Upper lobe of left lung (tissue), 6 donors: ENCODE data around the gene C13orf46. TPM values are rescaled to one million over a fixed set of nuclear protein-coding genes. Genes with fewer than 3 reads are reported as not detected.

Experiments
- ATAC-seq, 2 donors: fragments of 200-7000 bp; cut with Tn5 transposase; one replicate each; pipeline ENCODE4 v1.9.1; 2022; ENCODE audit warnings: mild to moderate bottlenecking in 2 of 2, moderate library complexity in 2 of 2; ENCODE audit not compliant: low FRiP score in 2 of 2
- DNase-seq, 2 donors: peaks; one replicate each; pipeline ENCODE4 v3.0.0-alpha.2; 2019 to 2020
- H3K27ac ChIP-seq, 4 donors: fragments of 200-600 bp; sonication (generic); one replicate each; pipeline ENCODE4 v1.5.1; 2016 to 2019
- H3K27me3 ChIP-seq, 4 donors: fragments of 200-600 bp; sonication (generic); one replicate each; pipeline ENCODE4 v1.5.1; 2017 to 2019
- H3K36me3 ChIP-seq, 4 donors: fragments of 200-600 bp; sonication (generic); one replicate each; pipeline ENCODE4 v1.5.1; 2016 to 2019
- H3K4me1 ChIP-seq, 4 donors: fragments of 200-600 bp; sonication (generic); one replicate each; pipeline ENCODE4 v1.5.1; 2018 to 2019
- H3K4me3 ChIP-seq, 4 donors: fragments of 200-600 bp; sonication (generic); one replicate each; pipeline ENCODE4 v1.5.1; 2017 to 2019; ENCODE audit warnings: mild to moderate bottlenecking in 2 of 4, moderate library complexity in 1 of 4
- H3K9me3 ChIP-seq, 4 donors: fragments of 200-600 bp; sonication (generic); one replicate each; pipeline ENCODE4 v1.5.1; 2018 to 2019
- CTCF ChIP-seq, 6 experiments: fragments of 450-650 bp in 4 of 6; fragments of 200-600 bp in 2 of 6; sonication (generic) in 2 of 6; IDR thresholded peaks; one replicate each; pipeline ENCODE4 v1.5.1; 2016 to 2019; ENCODE audit warnings: antibody characterized with exemption in 6 of 6
- EP300 ChIP-seq, 4 donors: sonication (generic); formaldehyde crosslinking; IDR thresholded peaks; one replicate each; pipeline ENCODE4 v1.5.1; 2017; ENCODE audit warnings: antibody characterized with exemption in 4 of 4, control low read depth in 2 of 4
- POLR2A ChIP-seq, 4 donors: fragments of 450-650 bp; IDR thresholded peaks; one replicate each; pipeline ENCODE4 v1.5.1; 2016 to 2017; ENCODE audit warnings: antibody characterized with exemption in 4 of 4, mild to moderate bottlenecking in 2 of 4
- POLR2AphosphoS5 ChIP-seq, 2 donors: sonication (generic); formaldehyde crosslinking; IDR thresholded peaks; one replicate each; pipeline ENCODE4 v1.5.1; 2017; ENCODE audit warnings: antibody characterized with exemption in 2 of 2
- WGBS, 2 donors: methylation state at CpG; one replicate each; pipeline ENCODE4 v1.1.5; 2017 to 2018; 5-methylcytosine and 5-hydroxymethylcytosine counted together
- total RNA-seq, 6 donors: library from RNA; depleted of rRNA in 4 of 6; stranded (reverse); fragments of >200 nt in 4 of 6; gene quantifications; one replicate each; pipeline versions ENCODE4 v1.1.0 to v1.2.1, GENCODE V29; 2016 to 2021
- donor health status: DM: no; HTN: no; CAD: no; lungs with moderate emphysema.
- donor health status: DM: no; HTN: yes; CAD: no; lungs with severe emphysema.

C13orf46 gene
- total RNA-seq, 6 donors from 2014 or later: 5.5 to 44.0 (median 14.7) TPM

GRCh38 chr13:113926301-113926761 is 47.5 kb downstream of the C13orf46 start:
- no peaks in the 10 kb centered on the region for H3K27me3 ChIP-seq
- TF ChIP-seq CTCF (IDR thresholded peaks at IDR 0.05) (no peak), POLR2A (IDR thresholded peaks at IDR 0.05) (no peak), POLR2AphosphoS5 (IDR thresholded peaks at IDR 0.05) (no peak), EP300 (IDR thresholded peaks at IDR 0.05) (no peak)
- no peaks in the 10 kb centered on the region for H3K36me3 ChIP-seq
- H3K27ac ChIP-seq: no peak overlapping the region
- DNase-seq (peak in 1 of 2 donors; percentile 8), ATAC-seq (peak in 1 of 2 donors; percentile 69)
- peaks cover 7 to 11% (median 10%) of the 10 kb centered on the region in 4 donors for H3K4me1 ChIP-seq
- H3K9me3 ChIP-seq: peaks cover 0 to 11% (median 5%) of the 10 kb centered on the region in 4 donors
- H3K4me3 ChIP-seq: no peak overlapping the region
- 89 to 93% methylated on average over 16 of the region's 16 CpGs for WGBS, 2 donors

GRCh38 chr13:113924184-113924901 is 49.5 kb downstream of the C13orf46 start:
- Histone ChIP-seq H3K27ac (no peak overlapping the region), H3K9me3 (peaks cover 0 to 11% (median 5%) of the 10 kb centered on the region in 4 donors), H3K4me1 (peaks cover 7 to 11% (median 10%) of the 10 kb centered on the region in 4 donors), H3K4me3 (no peak overlapping the region), H3K27me3 (no peaks in the 10 kb centered on the region), H3K36me3 (no peaks in the 10 kb centered on the region)
- 86 to 90% methylated on average over 7 of the region's 7 CpGs for WGBS, 2 donors
- ATAC-seq (no peak), DNase-seq (no peak)
- TF ChIP-seq CTCF (IDR thresholded peaks at IDR 0.05) (no peak), POLR2AphosphoS5 (IDR thresholded peaks at IDR 0.05) (no peak), EP300 (IDR thresholded peaks at IDR 0.05) (no peak)

GRCh38 chr13:113923376-113924063 is 50.4 kb downstream of the C13orf46 start:
- DNase-seq: peak in 1 of 2 donors; percentile 3
- H3K9me3 ChIP-seq: peaks cover 0 to 11% (median 5%) of the 10 kb centered on the region in 4 donors
- H3K4me3 ChIP-seq: no peak overlapping the region
- no peaks in the 10 kb centered on the region for H3K27me3 ChIP-seq
- H3K27ac ChIP-seq: no peak overlapping the region
- peaks cover 6 to 11% (median 8%) of the 10 kb centered on the region in 4 donors for H3K4me1 ChIP-seq
- TF ChIP-seq POLR2A (IDR thresholded peaks at IDR 0.05) (no peak), EP300 (IDR thresholded peaks at IDR 0.05) (no peak), CTCF (IDR thresholded peaks at IDR 0.05) (no peak), POLR2AphosphoS5 (IDR thresholded peaks at IDR 0.05) (no peak)
- H3K36me3 ChIP-seq: no peaks in the 10 kb centered on the region
- 72 to 80% methylated on average over 7 to 8 of the region's 8 CpGs for WGBS, 2 donors
- ATAC-seq: no peak

- no peak for ATAC-seq
- TF ChIP-seq POLR2AphosphoS5 (IDR thresholded peaks at IDR 0.05) (no peak), POLR2A (IDR thresholded peaks at IDR 0.05) (no peak), EP300 (IDR thresholded peaks at IDR 0.05) (no peak), CTCF (IDR thresholded peaks at IDR 0.05) (no peak)
- Histone ChIP-seq H3K27me3 (no peaks in the 10 kb centered on the region), H3K9me3 (peaks cover 0 to 11% (median 5%) of the 10 kb centered on the region in 4 donors), H3K36me3 (no peaks in the 10 kb centered on the region), H3K4me3 (no peak overlapping the region), H3K27ac (no peak overlapping the region), H3K4me1 (peaks cover 0 to 5% (median under 1%) of the 10 kb centered on the region in 4 donors)
- DNase-seq: peak in 1 of 2 donors; percentile 7
- WGBS, 2 donors: 84 to 89% methylated on average over 13 to 15 of the region's 15 CpGs
These were observed 51.3 kb downstream of the C13orf46 start for GRCh38 chr13:113922412-113923118.
